A549 (cell line): Measurements from ENCODE around the gene B3GAT3. TPM values are rescaled to one million over a fixed set of nuclear protein-coding genes. Genes with fewer than 3 reads are reported as not detected.

ENCODE experiments used
- ATAC-seq, 2 experiments: fragments of 200-7000 bp in 1 of 2; fragments of >200 bp in 1 of 2; cut with Nextera tagmentation in 1 of 2; cut with Tn5 transposase in 1 of 2; 3 replicates each; pipeline versions ENCODE4 v1.8.0 to v1.9.1; 2018 to 2020; ENCODE audit warnings: mild to moderate bottlenecking in 1 of 2, moderate library complexity in 1 of 2
- CTCF ChIA-PET: fragments of 300-600 bp; sonication (Branson Sonifier 250); formaldehyde crosslinking; extraction: SDS; loops from one replicate; lab custom pipeline; 2021; ENCODE audit warnings: antibody characterized with exemption, inconsistent platforms; lab: Yijun Ruan, JAX
- POLR2A ChIA-PET: fragments of 350-600 bp; formaldehyde crosslinking; extraction: SDS; loops from one replicate; lab custom pipeline; 2021; ENCODE audit warnings: antibody characterized with exemption, inconsistent platforms; lab: Yijun Ruan, JAX
- DNase-seq, 2 experiments: peaks; one replicate each; pipeline versions ENCODE4 v3.0.0 to v3.0.0-alpha.2; 2011 to 2016; ENCODE audit warnings: low read depth in 1 of 2, low spot score in 1 of 2
- FAIRE-seq: peaks from 2 replicates; lab custom pipeline; 2011; peaks lifted over from hg19 to GRCh38; lab: Jason Lieb, UNC
- H3K27ac ChIP-seq, 2 experiments: fragments of >200 bp; sonication (Bioruptor Twin); formaldehyde crosslinking; 3 replicates each; pipeline ENCODE4 v1.5.1; 2016 to 2017
- H3K4me1 ChIP-seq: fragments of >200 bp; sonication (Bioruptor Twin); formaldehyde crosslinking; 3 replicates; pipeline ENCODE4 v1.6.1; 2016
- H3K4me2 ChIP-seq: fragments of >200 bp; sonication (Bioruptor Twin); formaldehyde crosslinking; 3 replicates; pipeline ENCODE4 v1.6.1; 2016
- H3K4me3 ChIP-seq: fragments of >200 bp; sonication (Bioruptor Twin); formaldehyde crosslinking; 3 replicates; pipeline ENCODE4 v1.5.1; 2016
- H3K9me3 ChIP-seq: fragments of >200 bp; sonication (Bioruptor Twin); formaldehyde crosslinking; 3 replicates; pipeline ENCODE4 v1.6.1; 2016
- BCL3 ChIP-seq: fragments of >200 bp; sonication (Bioruptor Twin); formaldehyde crosslinking; IDR thresholded peaks from 3 replicates; pipeline ENCODE4 v1.6.1; 2016
- CBX2 ChIP-seq: fragments of 200-600 bp; sonication (generic); IDR thresholded peaks from 2 replicates; pipeline ENCODE4 v1.6.1; 2016; ENCODE audit warnings: low read depth, mild to moderate bottlenecking, borderline replicate concordance
- CEBPB ChIP-seq, 2 experiments: fragments of >200 bp in 1 of 2; sonication (Bioruptor Twin) in 1 of 2; formaldehyde crosslinking in 1 of 2; IDR thresholded peaks; 2 replicates each; pipeline ENCODE4 v1.6.1; 2012 to 2016
- CHD2 ChIP-seq: fragments of 150-350 bp; IDR thresholded peaks from 2 replicates; pipeline ENCODE4 v1.6.1; 2014; ENCODE audit warnings: low read length; ENCODE audit not compliant: partially characterized antibody
- CHD4 ChIP-seq: fragments of 200-600 bp; sonication (generic); IDR thresholded peaks from 2 replicates; pipeline ENCODE4 v1.6.1; 2016; ENCODE audit warnings: antibody characterized with exemption, mild to moderate bottlenecking, borderline replicate concordance
- E2F6 ChIP-seq: IDR thresholded peaks from 2 replicates; pipeline ENCODE4 v1.6.1; 2012; ENCODE audit warnings: low read depth, borderline replicate concordance
- EHF ChIP-seq: fragments of 250-450 bp; sonication (Bioruptor Pico); IDR thresholded peaks from 2 replicates; pipeline ENCODE4 v1.5.0; 2020; ENCODE audit warnings: mild to moderate bottlenecking
- EHMT2 ChIP-seq: fragments of 200-600 bp; sonication (generic); IDR thresholded peaks from 2 replicates; pipeline ENCODE4 v1.6.1; 2016; ENCODE audit warnings: antibody characterized with exemption, low read depth, mild to moderate bottlenecking, moderate library complexity
- ELK1 ChIP-seq: fragments of 150-350 bp; IDR thresholded peaks from 2 replicates; pipeline ENCODE4 v1.6.1; 2014; ENCODE audit warnings: low read depth, mild to moderate bottlenecking, low read length
- EP300 ChIP-seq, 2 experiments: fragments of >200 bp; sonication (Bioruptor Twin); formaldehyde crosslinking; IDR thresholded peaks; 2 replicates in 1 of 2; 3 replicates in 1 of 2; pipeline ENCODE4 v1.6.1; 2016 to 2017
- FOSB ChIP-seq: fragments of 250-450 bp; sonication (Bioruptor Pico); IDR thresholded peaks from 2 replicates; pipeline ENCODE4 v1.5.0; 2020; ENCODE audit warnings: mild to moderate bottlenecking, moderate library complexity
- GATA3 ChIP-seq: IDR thresholded peaks from 2 replicates; pipeline ENCODE4 v1.6.1; 2012; ENCODE audit warnings: borderline replicate concordance
- HDAC2 ChIP-seq: fragments of 200-600 bp; sonication (generic); IDR thresholded peaks from 2 replicates; pipeline ENCODE4 v1.6.1; 2016
- HOXA7 ChIP-seq: fragments of 250-450 bp; sonication (Bioruptor Pico); IDR thresholded peaks from 2 replicates; pipeline ENCODE4 v1.5.0; 2020; ENCODE audit warnings: mild to moderate bottlenecking, moderate library complexity
- HOXB5 ChIP-seq: fragments of 250-450 bp; sonication (Bioruptor Pico); IDR thresholded peaks from 2 replicates; pipeline ENCODE4 v1.5.0; 2020; ENCODE audit warnings: mild to moderate bottlenecking, moderate library complexity
- MAX ChIP-seq: IDR thresholded peaks from 2 replicates; pipeline ENCODE4 v1.6.1; 2012
- MYC ChIP-seq: IDR thresholded peaks from 2 replicates; pipeline ENCODE4 v1.6.1; 2012; ENCODE audit warnings: mild to moderate bottlenecking, inconsistent platforms, low read length, improper control_type of control experiment, borderline replicate concordance
- NR3C1 ChIP-seq: fragments of >200 bp; sonication (Bioruptor Twin); formaldehyde crosslinking; IDR thresholded peaks from 3 replicates; pipeline ENCODE4 v1.6.1; 2017
- PBX3 ChIP-seq: IDR thresholded peaks from 2 replicates; pipeline ENCODE4 v1.6.1; 2012
- POLR2A ChIP-seq: IDR thresholded peaks from 2 replicates; pipeline ENCODE4 v1.6.1; 2012; ENCODE audit warnings: mild to moderate bottlenecking, low read length
- RARB ChIP-seq: fragments of 250-450 bp; sonication (Bioruptor Pico); IDR thresholded peaks from 2 replicates; pipeline ENCODE4 v1.8.0; 2021; ENCODE audit warnings: mild to moderate bottlenecking, moderate library complexity
- REST ChIP-seq: fragments of 200-600 bp; sonication (generic); IDR thresholded peaks from 2 replicates; pipeline ENCODE4 v1.6.1; 2016; ENCODE audit warnings: antibody characterized with exemption, mild to moderate bottlenecking, moderate library complexity
- RNF2 ChIP-seq: fragments of 200-600 bp; sonication (generic); IDR thresholded peaks from 2 replicates; pipeline ENCODE4 v1.6.1; 2016; ENCODE audit warnings: low read depth, mild to moderate bottlenecking, antibody characterized with exemption, moderate library complexity, borderline replicate concordance
- SMC3 ChIP-seq: fragments of >200 bp; sonication (Bioruptor Twin); formaldehyde crosslinking; IDR thresholded peaks from 3 replicates; pipeline ENCODE4 v1.6.1; 2018; ENCODE audit warnings: inconsistent platforms
- TFCP2L1 ChIP-seq: fragments of 250-450 bp; sonication (Bioruptor Pico); IDR thresholded peaks from 2 replicates; pipeline ENCODE4 v1.5.0; 2021; ENCODE audit warnings: mild to moderate bottlenecking
- ZSCAN20 ChIP-seq: fragments of 250-450 bp; sonication (Bioruptor Pico); IDR thresholded peaks from 2 replicates; pipeline ENCODE4 v1.8.0; 2022; ENCODE audit warnings: mild to moderate bottlenecking, moderate library complexity
- WGBS: methylation state at CpG from one replicate; pipeline ENCODE4 v1.1.6; 2017; ENCODE audit errors: missing lambda C conversion rate; 5-methylcytosine and 5-hydroxymethylcytosine counted together
- polyA plus RNA-seq, 4 experiments: library from polyadenylated mRNA; depleted of rRNA in 3 of 4; stranded (reverse); fragments of >200 nt; fragmentation: RNase III in 1 of 4; extraction: RNeasy Plus Mini Kit Qiagen cat#74134 plus additional on column Dnase treatment in 1 of 4; gene quantifications; 2 replicates in 3 of 4; 3 replicates in 1 of 4; pipeline ENCODE4 v1.2.3, GENCODE V29; 2011 to 2017

Gene B3GAT3
- polyA plus RNA-seq, 2 of the 4 experiments (the other 2 are of a cell fraction), result 19.0 to 41.0 TPM

GRCh38 chr11:62665599-62666258 lies 43.9 kb upstream of the B3GAT3 start:
- WGBS, result under 1% methylated on average over 36 of the region's 39 CpGs
- TF ChIP-seq HOXA7 (CRISPR knock-in tag) (peak; percentile 61; the same call in 1 of the 2 replicates), NR3C1 (no peak), PBX3 (peak; percentile 57), RARB (CRISPR knock-in tag) (no peak), MAX (peak; percentile 9; the same call in 1 of the 2 replicates), POLR2A (peak; percentile 48)
- H3K4me1 ChIP-seq, result peaks cover 32% of the 10 kb centered on the region
- ATAC-seq (peak; percentile 9 to 16; a peak in 5 of 6 replicates), DNase-seq (peak in 1 of 2 experiments; percentile 45), FAIRE-seq (no peak)
- H3K4me3 ChIP-seq, result peak overlapping the region; percentile 79
- no peaks in the 10 kb centered on the region for H3K9me3 ChIP-seq
- H3K27ac ChIP-seq, result peak overlapping the region; percentile 93 to 96
- POLR2A ChIA-PET, result interaction anchor here (0.8 to 5.5 kb wide), 30 partner anchors 8 to 851 kb away, joined by 3 to 91 read pairs (median 12); partner anchors contain the start of genes B3GAT3, EEF1G, EML3 and GANAB
- H3K4me2 ChIP-seq, result peak overlapping the region; percentile 78
- CTCF ChIA-PET, result interaction anchor here (0.6 to 3.1 kb wide), 12 partner anchors 8 to 273 kb away, joined by 3 to 7 read pairs (median 4); partner anchors contain the start of genes B3GAT3 and ROM1

GRCh38 chr11:62665075-62665598 lies 43.4 kb upstream of the B3GAT3 start, which contains the start of the genes C11orf98 and CSKMT:
TSS of gene C11orf98 (minus strand) at chr11:62665210. CDS start at chr11:62665169, 41 bp downstream.
TSS of gene CSKMT (plus strand) at chr11:62665312. CDS start at chr11:62665880, 568 bp downstream.
- H3K4me3 ChIP-seq, result peak within 1 kb of the TSS; percentile 79
- DNase-seq, result peak; percentile 93 to 97
- POLR2A ChIA-PET, result interaction anchor here (0.6 to 5.5 kb wide), 40 partner anchors 9 to 850 kb away, joined by 3 to 91 read pairs (median 6); partner anchors contain the start of genes B3GAT3, EEF1G, EML3 and GANAB
- ATAC-seq, result peak; percentile 89 to 92
- WGBS, result 3% methylated on average over 43 of the region's 47 CpGs
- CTCF ChIA-PET, result interaction anchor here (0.6 to 1.6 kb wide), 12 partner anchors 7 to 272 kb away, joined by 3 to 6 read pairs (median 3); partner anchors contain the start of genes B3GAT3, LBHD1 and ROM1
- peak within 1 kb of the TSS; percentile 93 to 96 for H3K27ac ChIP-seq
- no peak for FAIRE-seq
- peaks cover 30% of the 10 kb centered on the region for H3K4me1 ChIP-seq
- H3K4me2 ChIP-seq, result peak within 1 kb of the TSS; percentile 78
- no peaks in the 10 kb centered on the region for H3K9me3 ChIP-seq
- TF ChIP-seq HOXB5 (CRISPR knock-in tag), result peak; percentile 48; the same call in 1 of the 2 replicates
- no peak for TF ChIP-seq ZSCAN20
- peak; percentile 97 for TF ChIP-seq TFCP2L1
- no peak for TF ChIP-seq GATA3
- TF ChIP-seq CHD4, result no peak
- TF ChIP-seq SMC3, result no peak
- peak; percentile 61; the same call in 1 of the 2 replicates for TF ChIP-seq MYC
- TF ChIP-seq REST, result peak; percentile 24
- TF ChIP-seq EHF (CRISPR knock-in tag), result no peak
- TF ChIP-seq BCL3, result peak; percentile 100
- peak; percentile 85 for TF ChIP-seq PBX3
- peak; percentile 46 for TF ChIP-seq CHD2
- TF ChIP-seq EHMT2, result no peak
- TF ChIP-seq CEBPB (IDR thresholded peaks at IDR 0.05), result no peak
- peak; percentile 97 for TF ChIP-seq FOSB (CRISPR knock-in tag)
- TF ChIP-seq HOXA7 (CRISPR knock-in tag), result peak; percentile 98
- no peak for TF ChIP-seq RNF2
- TF ChIP-seq HDAC2, result no peak
- peak; percentile 90 for TF ChIP-seq RARB (CRISPR knock-in tag)
- TF ChIP-seq ELK1, result no peak
- TF ChIP-seq EP300 (IDR thresholded peaks at IDR 0.05), result no peak
- TF ChIP-seq NR3C1, result no peak
- peak; percentile 14; the same call in 1 of the 2 replicates for TF ChIP-seq E2F6
- no peak for TF ChIP-seq CBX2
